ENCODE results near the gene KSR2. TPM values are rescaled to one million over a fixed set of nuclear protein-coding genes. Genes with fewer than 3 reads are reported as not detected.
"Not testable (repeated sequence)": the region's sequence is repeated elsewhere in the genome, so short reads cannot be mapped to it uniquely, and the experiment has no call there.

Gene KSR2
- 0.67 TPM for polyA plus RNA-seq (2013, experiment 1 of 4)
- 0.98 TPM for polyA plus RNA-seq (2013, experiment 2 of 4)
- 0.80 TPM for polyA plus RNA-seq (2013, experiment 3 of 4)
- 0.69 TPM for polyA plus RNA-seq (2013, experiment 4 of 4)

DNA sequence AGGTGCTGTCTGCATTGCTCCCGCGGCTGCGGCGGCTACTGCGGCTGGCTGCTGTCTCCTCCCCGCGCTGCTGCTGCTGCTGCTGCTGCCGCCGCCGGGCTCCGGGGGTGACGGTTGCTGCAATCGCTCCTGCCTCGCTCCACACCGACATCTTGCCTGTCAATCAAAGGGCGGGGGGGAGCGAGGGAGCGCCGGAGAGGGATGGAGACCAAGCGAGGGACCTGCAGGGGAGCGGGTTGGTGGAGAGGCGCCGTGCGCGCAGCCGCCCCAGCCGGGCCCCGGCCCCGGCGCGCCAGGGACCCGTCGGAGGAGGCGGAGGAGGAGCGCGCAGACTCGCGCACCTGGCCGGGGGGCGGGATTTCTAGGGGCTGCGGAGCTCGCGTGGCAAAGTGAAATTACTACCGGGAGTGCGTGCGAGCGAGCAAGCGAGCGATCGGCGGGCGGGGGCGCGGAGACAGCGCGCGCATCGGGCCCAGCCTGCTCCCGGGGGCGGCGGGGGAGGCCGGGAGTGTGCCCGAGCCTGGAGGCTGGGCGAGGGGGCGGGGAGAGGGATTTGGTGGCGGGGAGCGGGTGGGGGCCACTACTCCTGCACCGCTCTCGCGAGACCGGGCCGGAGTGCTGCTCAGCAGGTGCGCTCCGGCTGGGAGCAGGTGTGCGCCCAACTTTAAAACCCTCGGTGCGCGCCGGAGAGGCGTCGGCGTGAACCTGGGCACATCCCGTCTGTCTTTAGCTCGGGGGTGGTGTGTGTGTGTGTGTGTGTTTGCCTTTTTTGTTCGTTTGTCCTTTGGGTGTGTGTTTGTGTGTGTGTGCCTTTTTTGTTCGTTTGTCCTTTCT lies at the start of gene KSR2:
Gene KSR2, minus strand, starts transcription at position 165 of the 834 bp plus-strand sequence. CDS start 735 bp downstream, outside the sequence.
- WGBS, 2 experiments, result 0 to 1% methylated on average over 85 to 86 of the region's 86 CpGs
- Histone ChIP-seq H3K36me3 (ENCODE audit: control insufficient read depth, insufficient read depth, low read length) (no peaks in the 10 kb centered on the region), H3K27ac (ENCODE audit: insufficient read depth, low read depth, low read length, poor library complexity, severe bottlenecking) (no peak within 1 kb of the TSS), H3K4me1 (ENCODE audit: control insufficient read depth, insufficient read depth, low read length) (peaks cover 6% of the 10 kb centered on the region), H3K9me3 (ENCODE audit: control insufficient read depth, low read length) (no peaks in the 10 kb centered on the region), H3K4me3 (ENCODE audit: insufficient read depth, low read depth, low read length) (peak within 1 kb of the TSS; percentile 73), H3K27me3 (ENCODE audit: control insufficient read depth, insufficient read depth, low read length, poor library complexity, severe bottlenecking) (peaks cover 43% of the 10 kb centered on the region)

DNA sequence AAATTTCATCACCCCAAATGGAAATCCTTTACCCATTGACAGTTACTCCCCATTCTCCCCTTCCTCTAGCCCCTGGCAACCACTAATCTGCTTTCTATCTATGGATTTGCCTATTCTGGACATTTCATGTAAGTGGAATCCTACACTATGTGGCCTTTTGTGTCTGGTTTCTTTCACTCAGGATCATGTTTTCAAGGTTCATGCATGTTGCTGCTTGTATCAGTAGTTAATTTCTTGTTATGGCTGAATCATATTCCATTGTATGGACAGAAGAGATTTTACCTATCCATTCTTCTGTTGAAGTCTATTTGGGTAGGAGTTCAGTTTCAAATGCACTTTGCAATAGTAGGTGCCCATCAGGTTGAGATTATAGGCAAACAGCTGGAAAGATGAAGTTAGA lies 49.1 kb upstream of the KSR2 start:
- Histone ChIP-seq H3K4me1 (ENCODE audit: control insufficient read depth, insufficient read depth, low read length) (peaks cover 7% of the 10 kb centered on the region), H3K27ac (ENCODE audit: insufficient read depth, low read depth, low read length, poor library complexity, severe bottlenecking) (no peak overlapping the region), H3K4me3 (ENCODE audit: insufficient read depth, low read depth, low read length) (peak overlapping the region; percentile 91), H3K27me3 (ENCODE audit: control insufficient read depth, insufficient read depth, low read length, poor library complexity, severe bottlenecking) (no peaks in the 10 kb centered on the region), H3K9me3 (ENCODE audit: control insufficient read depth, low read length) (no peaks in the 10 kb centered on the region), H3K36me3 (ENCODE audit: control insufficient read depth, insufficient read depth, low read length) (peaks cover 33% of the 10 kb centered on the region)

DNA sequence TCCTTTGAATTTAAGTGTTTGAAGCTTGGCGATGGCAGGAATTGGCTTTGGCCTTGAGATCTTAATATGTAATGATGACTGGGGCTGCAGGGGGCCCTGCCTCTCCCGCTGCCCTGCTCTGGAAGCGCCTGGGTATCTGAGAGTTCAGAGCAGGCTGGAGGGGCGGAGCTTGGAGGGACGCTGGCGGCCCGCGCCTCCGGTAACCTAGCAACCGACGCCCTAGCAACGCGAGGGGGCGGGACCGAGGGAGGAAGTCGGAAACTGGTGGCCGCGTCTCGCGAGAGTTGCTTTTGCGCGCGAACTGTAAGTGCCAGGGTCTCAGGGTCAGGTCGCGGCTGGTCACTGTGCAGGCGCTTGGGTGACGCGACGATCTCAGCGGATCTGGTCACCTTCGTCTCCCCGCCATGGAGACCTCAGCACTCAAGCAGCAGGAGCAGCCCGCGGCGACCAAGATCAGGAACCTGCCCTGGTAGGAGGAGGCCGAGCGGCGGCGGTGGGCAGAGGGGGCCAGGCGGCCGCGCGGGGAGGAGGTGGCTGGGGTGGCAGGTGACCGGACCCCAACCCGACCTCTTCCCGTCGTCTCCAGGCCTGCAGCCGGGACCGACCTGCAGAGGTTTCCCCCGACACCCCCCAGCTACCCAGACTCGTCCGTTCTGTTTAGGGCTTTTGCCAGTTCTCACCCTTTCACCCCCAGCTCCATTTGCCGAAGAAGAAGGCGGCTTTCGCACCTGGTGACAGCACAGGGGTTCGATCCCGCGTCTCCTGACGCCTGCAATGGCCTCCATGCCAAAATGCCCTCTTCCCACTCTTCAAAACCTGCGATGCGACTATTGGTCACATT lies 47.9 kb upstream of the KSR2 start, which contains the start of gene RFC5:
Gene RFC5, plus strand, starts transcription at position 280 of the 841 bp plus-strand sequence. Its CDS starts 125 bp downstream, at position 405.
- Histone ChIP-seq H3K4me1 (ENCODE audit: control insufficient read depth, insufficient read depth, low read length) (peaks cover 7% of the 10 kb centered on the region), H3K4me3 (ENCODE audit: insufficient read depth, low read depth, low read length) (peak within 1 kb of the TSS; percentile 91), H3K9me3 (ENCODE audit: control insufficient read depth, low read length) (no peaks in the 10 kb centered on the region), H3K27ac (ENCODE audit: insufficient read depth, low read depth, low read length, poor library complexity, severe bottlenecking) (peak within 1 kb of the TSS; percentile 4), H3K36me3 (ENCODE audit: control insufficient read depth, insufficient read depth, low read length) (peaks cover 28% of the 10 kb centered on the region), H3K27me3 (ENCODE audit: control insufficient read depth, insufficient read depth, low read length, poor library complexity, severe bottlenecking) (no peaks in the 10 kb centered on the region)
- WGBS, 2 experiments, result 0% methylated on average over 61 of the region's 61 CpGs

DNA sequence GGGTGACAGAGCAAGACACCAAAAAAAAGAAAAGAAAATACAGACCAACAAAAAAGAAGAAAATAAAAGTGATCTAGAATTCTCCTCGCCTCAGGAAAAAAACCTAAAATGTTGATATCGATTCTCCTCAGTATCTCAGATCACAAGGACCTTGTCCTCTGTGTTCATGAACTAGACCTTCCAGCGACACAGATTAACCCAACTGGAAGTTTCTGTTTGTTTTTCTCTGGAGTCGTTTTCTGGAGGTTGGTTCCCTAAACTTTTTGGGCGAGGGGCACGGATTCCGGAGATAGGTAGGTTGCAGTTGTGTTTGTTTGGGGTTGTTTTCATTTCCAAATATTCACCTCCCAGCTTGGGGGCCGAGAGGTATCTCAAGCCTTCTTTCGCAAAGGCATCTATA lies 47.2 kb upstream of the KSR2 start:
- WGBS, 2 experiments, result 57 to 59% methylated on average over 9 of the region's 9 CpGs
- Histone ChIP-seq H3K27me3 (ENCODE audit: control insufficient read depth, insufficient read depth, low read length, poor library complexity, severe bottlenecking) (no peaks in the 10 kb centered on the region), H3K4me3 (ENCODE audit: insufficient read depth, low read depth, low read length) (no peak overlapping the region), H3K36me3 (ENCODE audit: control insufficient read depth, insufficient read depth, low read length) (peaks cover 21% of the 10 kb centered on the region), H3K9me3 (ENCODE audit: control insufficient read depth, low read length) (no peaks in the 10 kb centered on the region), H3K27ac (ENCODE audit: insufficient read depth, low read depth, low read length, poor library complexity, severe bottlenecking) (no peak overlapping the region), H3K4me1 (ENCODE audit: control insufficient read depth, insufficient read depth, low read length) (peaks cover 7% of the 10 kb centered on the region)

DNA sequence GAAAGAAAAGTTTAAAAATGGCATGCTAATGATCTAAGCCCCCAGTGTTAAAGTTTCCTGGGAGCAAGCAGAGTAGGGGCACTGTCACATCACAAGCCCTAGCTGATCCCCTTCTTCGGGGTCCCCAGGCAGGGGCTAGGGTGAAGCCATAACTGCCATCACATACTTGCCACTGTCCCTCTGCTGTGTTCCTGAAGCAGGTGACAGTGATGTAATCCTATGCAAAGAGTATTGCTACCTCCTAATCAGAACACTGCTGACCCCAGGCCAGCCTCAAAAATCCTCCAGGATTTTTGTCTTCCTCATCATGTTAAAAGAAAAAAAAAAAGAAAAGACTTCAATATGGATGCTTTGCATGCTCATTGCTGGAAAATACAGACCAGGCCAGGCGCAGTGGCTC lies 46.5 kb upstream of the KSR2 start:
- no peak overlapping the region for H3K27ac ChIP-seq (ENCODE audit: insufficient read depth, low read depth, low read length, poor library complexity, severe bottlenecking)
- H3K36me3 ChIP-seq (ENCODE audit: control insufficient read depth, insufficient read depth, low read length), result peaks cover 15% of the 10 kb centered on the region
- no peak overlapping the region for H3K4me3 ChIP-seq (ENCODE audit: insufficient read depth, low read depth, low read length)
- 89 to 92% methylated on average over 2 of the region's 2 CpGs for WGBS, 2 experiments
- H3K4me1 ChIP-seq (ENCODE audit: control insufficient read depth, insufficient read depth, low read length), result peaks cover 7% of the 10 kb centered on the region
- H3K27me3 ChIP-seq (ENCODE audit: control insufficient read depth, insufficient read depth, low read length, poor library complexity, severe bottlenecking), result no peaks in the 10 kb centered on the region
- H3K9me3 ChIP-seq (ENCODE audit: control insufficient read depth, low read length), result no peaks in the 10 kb centered on the region

DNA sequence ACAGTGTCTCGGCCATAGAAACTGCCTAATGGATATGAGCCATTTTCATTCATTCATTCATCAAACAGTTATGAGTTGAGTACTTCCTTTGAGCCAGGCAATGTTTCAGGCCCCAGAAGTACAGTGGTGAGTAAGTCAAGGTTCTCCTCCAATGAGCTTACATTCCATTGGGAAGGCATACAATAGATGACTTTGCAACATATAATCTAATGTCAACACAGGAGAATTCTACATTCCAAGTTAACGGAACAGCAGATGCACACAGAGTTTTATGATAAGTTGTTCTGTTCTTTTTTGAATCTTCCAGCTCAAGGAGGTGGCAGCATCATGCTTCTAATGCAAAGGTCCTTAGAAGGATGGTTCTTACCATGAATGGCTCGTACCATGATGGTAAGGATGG lies 44.5 kb upstream of the KSR2 start:
- Histone ChIP-seq H3K36me3 (ENCODE audit: control insufficient read depth, insufficient read depth, low read length) (no peaks in the 10 kb centered on the region), H3K27ac (ENCODE audit: insufficient read depth, low read depth, low read length, poor library complexity, severe bottlenecking) (no peak overlapping the region), H3K27me3 (ENCODE audit: control insufficient read depth, insufficient read depth, low read length, poor library complexity, severe bottlenecking) (no peaks in the 10 kb centered on the region), H3K4me3 (ENCODE audit: insufficient read depth, low read depth, low read length) (no peak overlapping the region), H3K4me1 (ENCODE audit: control insufficient read depth, insufficient read depth, low read length) (peaks cover 7% of the 10 kb centered on the region), H3K9me3 (ENCODE audit: control insufficient read depth, low read length) (no peaks in the 10 kb centered on the region)
- 91% methylated on average over 3 of the region's 3 CpGs for WGBS, 2 experiments

DNA sequence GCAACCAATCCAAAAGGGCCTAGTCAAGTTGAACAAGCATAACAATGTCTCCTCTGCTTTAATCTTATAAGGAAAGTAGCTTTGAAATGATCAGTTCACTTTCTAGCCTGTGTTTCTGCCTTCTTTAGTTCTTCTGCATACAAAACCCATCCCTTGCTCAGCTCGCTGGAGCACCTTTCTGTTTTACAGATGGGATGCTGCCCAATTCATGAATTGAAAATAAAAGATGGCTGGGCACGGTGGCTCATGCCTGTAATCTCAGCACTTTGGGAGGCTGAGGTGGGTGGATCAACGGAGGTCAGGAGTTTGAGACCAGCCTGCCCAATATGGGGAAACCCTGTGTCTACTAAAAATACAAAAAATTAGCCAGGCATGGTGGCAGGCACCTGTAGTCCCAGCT lies 43.2 kb upstream of the KSR2 start:
- H3K4me3 ChIP-seq (ENCODE audit: insufficient read depth, low read depth, low read length), result no peak overlapping the region
- H3K27ac ChIP-seq (ENCODE audit: insufficient read depth, low read depth, low read length, poor library complexity, severe bottlenecking), result no peak overlapping the region
- no peaks in the 10 kb centered on the region for H3K27me3 ChIP-seq (ENCODE audit: control insufficient read depth, insufficient read depth, low read length, poor library complexity, severe bottlenecking)
- H3K36me3 ChIP-seq (ENCODE audit: control insufficient read depth, insufficient read depth, low read length), result no peaks in the 10 kb centered on the region
- no peaks in the 10 kb centered on the region for H3K9me3 ChIP-seq (ENCODE audit: control insufficient read depth, low read length)
- 93 to 94% methylated on average over 3 of the region's 3 CpGs for WGBS, 2 experiments
- no peaks in the 10 kb centered on the region for H3K4me1 ChIP-seq (ENCODE audit: control insufficient read depth, insufficient read depth, low read length)

DNA sequence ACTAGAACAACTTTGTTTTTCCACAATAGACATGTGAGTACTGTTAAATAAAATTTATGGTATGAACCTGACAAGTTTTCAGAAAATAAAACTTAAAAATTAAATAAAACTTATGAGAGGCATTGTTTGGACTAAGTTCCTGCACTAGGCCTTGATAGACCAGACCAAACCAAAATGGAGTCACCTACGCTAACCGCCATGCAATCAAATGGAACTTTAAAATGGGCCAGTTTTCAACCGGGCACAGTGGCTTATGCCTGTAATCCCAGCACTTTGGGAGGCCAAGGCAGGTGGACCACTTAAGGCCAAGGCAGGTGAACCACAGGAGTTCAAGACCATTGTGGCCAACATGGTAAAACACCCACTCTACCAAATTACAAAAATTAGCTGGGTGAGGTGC lies 42.6 kb upstream of the KSR2 start:
- Histone ChIP-seq H3K4me3 (ENCODE audit: insufficient read depth, low read depth, low read length) (no peak overlapping the region), H3K36me3 (ENCODE audit: control insufficient read depth, insufficient read depth, low read length) (no peaks in the 10 kb centered on the region), H3K4me1 (ENCODE audit: control insufficient read depth, insufficient read depth, low read length) (no peaks in the 10 kb centered on the region), H3K27ac (ENCODE audit: insufficient read depth, low read depth, low read length, poor library complexity, severe bottlenecking) (no peak overlapping the region), H3K27me3 (ENCODE audit: control insufficient read depth, insufficient read depth, low read length, poor library complexity, severe bottlenecking) (no peaks in the 10 kb centered on the region), H3K9me3 (ENCODE audit: control insufficient read depth, low read length) (no peaks in the 10 kb centered on the region)
- 92 to 95% methylated on average over 3 of the region's 3 CpGs for WGBS, 2 experiments

DNA sequence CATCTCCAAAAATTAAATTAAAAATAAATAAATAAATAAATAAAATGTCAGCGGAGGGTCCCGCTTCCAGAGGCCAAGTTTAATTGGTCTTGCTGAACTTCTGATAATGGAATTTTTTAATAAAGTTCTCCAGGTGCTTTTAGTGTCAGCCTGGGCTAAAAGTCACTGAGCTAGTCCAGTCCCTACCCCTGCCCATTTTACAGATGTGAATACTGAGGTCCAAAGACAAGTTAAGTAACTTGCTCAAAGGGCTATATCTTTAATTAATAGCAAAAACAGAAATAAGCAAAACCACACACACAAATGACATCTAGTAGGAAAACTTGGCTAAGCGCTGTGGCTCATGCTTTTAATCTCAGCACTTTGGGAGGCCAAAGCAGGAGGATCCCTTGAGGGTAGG lies 42.1 kb upstream of the KSR2 start:
- no peaks in the 10 kb centered on the region for H3K4me1 ChIP-seq (ENCODE audit: control insufficient read depth, insufficient read depth, low read length)
- 96 to 99% methylated on average over 3 of the region's 3 CpGs for WGBS, 2 experiments
- H3K4me3 ChIP-seq (ENCODE audit: insufficient read depth, low read depth, low read length), result no peak overlapping the region
- no peaks in the 10 kb centered on the region for H3K27me3 ChIP-seq (ENCODE audit: control insufficient read depth, insufficient read depth, low read length, poor library complexity, severe bottlenecking)
- no peaks in the 10 kb centered on the region for H3K36me3 ChIP-seq (ENCODE audit: control insufficient read depth, insufficient read depth, low read length)
- no peaks in the 10 kb centered on the region for H3K9me3 ChIP-seq (ENCODE audit: control insufficient read depth, low read length)
- H3K27ac ChIP-seq (ENCODE audit: insufficient read depth, low read depth, low read length, poor library complexity, severe bottlenecking), result no peak overlapping the region

DNA sequence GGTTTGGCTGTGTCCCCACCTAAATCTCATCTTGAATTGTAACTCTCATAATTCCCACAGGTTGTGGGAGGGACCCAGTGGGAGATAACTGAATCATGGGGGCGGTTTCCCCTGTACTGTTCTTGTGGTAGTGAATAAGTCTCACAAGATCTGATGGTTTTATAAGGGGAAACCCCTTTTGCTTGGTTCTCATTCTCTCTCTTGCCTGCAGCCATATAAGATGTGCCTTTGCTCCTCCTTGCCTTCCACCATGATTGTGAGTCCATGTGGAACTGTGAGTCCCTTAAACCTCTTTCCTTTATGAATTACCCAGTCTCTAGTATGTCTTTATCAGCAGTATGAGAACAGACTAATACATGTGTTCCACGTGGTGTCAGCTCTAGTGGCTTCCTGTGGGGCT lies 31.0 kb upstream of the KSR2 start:
- H3K4me1 ChIP-seq (ENCODE audit: control insufficient read depth, insufficient read depth, low read length); H3K9me3 ChIP-seq (ENCODE audit: control insufficient read depth, low read length); H3K36me3 ChIP-seq (ENCODE audit: control insufficient read depth, insufficient read depth, low read length); H3K27ac ChIP-seq (ENCODE audit: insufficient read depth, low read depth, low read length, poor library complexity, severe bottlenecking); H3K27me3 ChIP-seq (ENCODE audit: control insufficient read depth, insufficient read depth, low read length, poor library complexity, severe bottlenecking); H3K4me3 ChIP-seq (ENCODE audit: insufficient read depth, low read depth, low read length): not testable (repeated sequence)
- WGBS, 2 experiments, result 71 to 86% methylated on average over 2 of the region's 2 CpGs

All from ectodermal cell (in vitro differentiated cells).